ENCODE measurements around the gene WAC.
"Not testable (repeated sequence)": the region's sequence is repeated elsewhere in the genome, so short reads cannot be mapped to it uniquely, and the experiment has no call there.

The WAC gene

DNA sequence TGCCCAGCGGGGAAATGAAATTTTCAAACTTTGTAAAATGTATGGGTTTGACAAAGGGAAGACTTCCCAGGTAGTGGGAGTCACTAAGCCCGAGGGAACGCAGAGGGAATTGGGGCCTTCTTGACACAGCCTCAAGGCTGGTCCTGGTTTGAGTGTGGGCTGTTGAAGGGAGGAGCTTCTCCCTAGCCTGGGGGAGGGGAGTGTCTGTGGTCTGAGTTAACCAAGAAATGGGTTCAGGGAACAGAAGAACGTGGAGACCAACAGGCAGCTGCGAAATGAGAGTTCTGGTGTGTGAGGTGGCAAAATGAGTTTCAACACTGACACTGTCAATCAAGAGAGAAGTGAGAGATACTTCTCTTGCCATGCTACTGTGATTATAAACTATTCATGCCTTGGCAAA, 111.7 kb downstream of the WAC start:
- in situ Hi-C loops (cut with HindIII; ENCODE audit: low pct_ligation_motif_present, low sequenced_read_pairs) = no loop called here
- H3K36me3 ChIP-seq (replicated peaks) = no peaks in the 10 kb centered on the region
- H3K4me3 ChIP-seq (ENCODE audit: low read depth, low read length) = no peak overlapping the region
- no peak overlapping the region for H3K27ac ChIP-seq
- TF ChIP-seq, protein P1, sequence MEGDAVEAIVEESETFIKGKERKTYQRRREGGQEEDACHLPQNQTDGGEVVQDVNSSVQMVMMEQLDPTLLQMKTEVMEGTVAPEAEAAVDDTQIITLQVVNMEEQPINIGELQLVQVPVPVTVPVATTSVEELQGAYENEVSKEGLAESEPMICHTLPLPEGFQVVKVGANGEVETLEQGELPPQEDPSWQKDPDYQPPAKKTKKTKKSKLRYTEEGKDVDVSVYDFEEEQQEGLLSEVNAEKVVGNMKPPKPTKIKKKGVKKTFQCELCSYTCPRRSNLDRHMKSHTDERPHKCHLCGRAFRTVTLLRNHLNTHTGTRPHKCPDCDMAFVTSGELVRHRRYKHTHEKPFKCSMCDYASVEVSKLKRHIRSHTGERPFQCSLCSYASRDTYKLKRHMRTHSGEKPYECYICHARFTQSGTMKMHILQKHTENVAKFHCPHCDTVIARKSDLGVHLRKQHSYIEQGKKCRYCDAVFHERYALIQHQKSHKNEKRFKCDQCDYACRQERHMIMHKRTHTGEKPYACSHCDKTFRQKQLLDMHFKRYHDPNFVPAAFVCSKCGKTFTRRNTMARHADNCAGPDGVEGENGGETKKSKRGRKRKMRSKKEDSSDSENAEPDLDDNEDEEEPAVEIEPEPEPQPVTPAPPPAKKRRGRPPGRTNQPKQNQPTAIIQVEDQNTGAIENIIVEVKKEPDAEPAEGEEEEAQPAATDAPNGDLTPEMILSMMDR (IDR thresholded peaks at IDR 0.05; ENCODE audit: low read depth, low read length, missing control alignments) = no peak
- DNase-seq = no peak
- no peaks in the 10 kb centered on the region for H3K27me3 ChIP-seq (replicated peaks)

DNA sequence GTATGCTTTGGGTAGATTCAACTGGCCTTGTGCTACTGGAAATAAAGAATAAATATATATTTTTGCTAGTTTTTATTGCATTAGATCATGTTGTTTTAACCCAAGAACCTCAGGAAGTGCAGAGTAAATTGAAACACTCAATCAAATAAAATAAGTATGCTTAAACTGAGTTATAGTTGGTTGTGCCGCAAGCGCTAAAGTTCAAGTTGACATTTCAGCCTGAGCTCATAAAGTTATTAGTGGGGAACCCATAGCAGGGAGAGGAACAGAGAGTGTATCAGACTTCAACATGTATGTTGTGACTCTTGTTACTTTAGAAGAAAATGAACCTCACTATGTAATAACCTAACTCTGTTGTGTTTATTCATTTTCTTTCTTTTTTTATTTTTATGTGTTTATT, 119.2 kb downstream of the WAC start:
- H3K36me3 ChIP-seq (replicated peaks) = no peaks in the 10 kb centered on the region
- no peak for DNase-seq
- H3K27ac ChIP-seq = no peak overlapping the region
- no peak overlapping the region for H3K4me3 ChIP-seq (ENCODE audit: low read depth, low read length)
- in situ Hi-C loops (cut with HindIII; ENCODE audit: low pct_ligation_motif_present, low sequenced_read_pairs) = no loop called here
- TF ChIP-seq, protein P1 (IDR thresholded peaks at IDR 0.05; ENCODE audit: low read depth, low read length, missing control alignments) = no peak
- H3K27me3 ChIP-seq (replicated peaks) = no peaks in the 10 kb centered on the region

- no peak overlapping the region for H3K4me3 ChIP-seq (ENCODE audit: low read depth, low read length)
- in situ Hi-C loops (cut with HindIII; ENCODE audit: low pct_ligation_motif_present, low sequenced_read_pairs) = no loop called here
- no peak overlapping the region for H3K27ac ChIP-seq
- DNase-seq = no peak
- H3K27me3 ChIP-seq (replicated peaks) = no peaks in the 10 kb centered on the region
- no peaks in the 10 kb centered on the region for H3K36me3 ChIP-seq (replicated peaks)
- TF ChIP-seq, protein P1 (IDR thresholded peaks at IDR 0.05; ENCODE audit: low read depth, low read length, missing control alignments) = no peak
These were observed 119.8 kb downstream of the WAC start for GRCh38 chr10:28652703-28653102.

- H3K27ac ChIP-seq; in situ Hi-C loops (cut with HindIII; ENCODE audit: low pct_ligation_motif_present, low sequenced_read_pairs); H3K36me3 ChIP-seq (replicated peaks); H3K4me3 ChIP-seq (ENCODE audit: low read depth, low read length); DNase-seq; H3K27me3 ChIP-seq (replicated peaks): not testable (repeated sequence)
These were observed 125.9 kb downstream of the WAC start for GRCh38 chr10:28658824-28659223.

- DNase-seq = peak; percentile 88
- H3K36me3 ChIP-seq (replicated peaks) = no peaks in the 10 kb centered on the region
- no peaks in the 10 kb centered on the region for H3K27me3 ChIP-seq (replicated peaks)
- H3K27ac ChIP-seq = no peak overlapping the region
- no peak overlapping the region for H3K4me3 ChIP-seq (ENCODE audit: low read depth, low read length)
- in situ Hi-C loops (cut with HindIII; ENCODE audit: low pct_ligation_motif_present, low sequenced_read_pairs) = no loop called here
- TF ChIP-seq, protein P1 (IDR thresholded peaks at IDR 0.05; ENCODE audit: low read depth, low read length, missing control alignments) = no peak
These were observed 128.1 kb downstream of the WAC start for GRCh38 chr10:28661035-28661434.

- TF ChIP-seq, protein P1 (IDR thresholded peaks at IDR 0.05; ENCODE audit: low read depth, low read length, missing control alignments) = peak; percentile 99
- no peak overlapping the region for H3K4me3 ChIP-seq (ENCODE audit: low read depth, low read length)
- no peaks in the 10 kb centered on the region for H3K36me3 ChIP-seq (replicated peaks)
- DNase-seq = peak; percentile 81
- in situ Hi-C loops (cut with HindIII; ENCODE audit: low pct_ligation_motif_present, low sequenced_read_pairs) = no loop called here
- H3K27ac ChIP-seq = peak overlapping the region; percentile 21
- H3K27me3 ChIP-seq (replicated peaks) = no peaks in the 10 kb centered on the region
These were observed 130.9 kb downstream of the WAC start for GRCh38 chr10:28663576-28664368.
